A673 (cell line): ENCODE data around the gene RPH3AL.

Experiments
- CTCF ChIP-seq: fragments of 300-800, 200-600 bp; sonication (generic); conservative IDR thresholded peaks from 2 replicates; pipeline ENCODE4 v1.5.1; 2017; ENCODE audit warnings: low read depth, mild to moderate bottlenecking, antibody characterized with exemption, low read length, moderate library complexity, mixed read lengths
- EZH2 ChIP-seq: fragments of 200-600 bp; sonication (generic); IDR thresholded peaks from 2 replicates; pipeline ENCODE4 v1.6.1; 2017; ENCODE audit warnings: borderline replicate concordance, low read depth, mild to moderate bottlenecking, mixed read lengths, antibody characterized with exemption, low read length; ENCODE audit not compliant: poor library complexity, severe bottlenecking

GRCh38 chr17:291587-291986, 61.0 kb downstream of the RPH3AL start:
- TF ChIP-seq EZH2 = no peak
- no peak for TF ChIP-seq CTCF
